HG03432 (cell line): ENCODE measurements around the gene CCT6B.

Source experiments
- ATAC-seq: cut with Tn5 transposase; IDR thresholded peaks from one replicate; pipeline ENCODE4 v1.9.1; 2021; ENCODE audit warnings: mild to moderate bottlenecking, moderate library complexity; ENCODE audit not compliant: unreplicated experiment

CCT6B gene

DNA sequence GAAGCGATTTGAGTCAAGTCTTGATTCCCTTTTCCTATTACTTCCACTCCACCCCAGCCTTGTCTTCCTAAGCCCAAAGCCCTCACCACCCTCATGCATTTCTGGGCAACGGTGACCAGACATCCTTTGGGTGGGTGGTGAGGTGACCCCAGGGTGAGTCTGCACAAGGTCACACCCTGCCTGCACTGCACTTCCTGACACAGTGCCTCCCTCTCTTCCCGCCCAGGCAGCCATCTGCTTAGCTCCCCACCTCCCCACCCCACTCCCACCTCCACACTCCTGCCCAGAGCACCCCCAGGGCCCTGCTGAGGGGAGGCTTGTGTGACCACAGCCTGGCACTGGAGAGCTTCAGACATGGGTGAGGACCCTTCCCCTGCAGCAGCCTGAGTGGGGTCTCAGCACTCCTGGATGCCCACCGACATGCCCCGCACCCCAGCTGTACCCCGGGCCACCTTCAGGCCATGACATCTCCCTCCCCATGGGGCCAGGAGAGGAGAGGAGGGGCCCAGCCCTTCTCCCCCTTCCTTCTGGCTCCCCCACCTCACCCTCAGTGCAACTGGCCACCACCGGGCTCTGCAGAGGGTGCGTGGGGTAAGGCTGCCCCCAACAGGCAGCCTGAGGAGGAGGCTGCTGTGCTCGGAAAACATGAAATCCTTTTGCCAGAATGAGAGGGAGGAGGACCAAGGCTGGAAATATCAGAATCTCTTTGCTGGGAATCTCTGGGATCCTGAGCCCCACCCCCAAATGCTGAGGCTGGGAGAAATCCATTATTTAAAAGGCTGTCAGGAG, 68.6 kb downstream of the CCT6B start:
- ATAC-seq, result no peak

DNA sequence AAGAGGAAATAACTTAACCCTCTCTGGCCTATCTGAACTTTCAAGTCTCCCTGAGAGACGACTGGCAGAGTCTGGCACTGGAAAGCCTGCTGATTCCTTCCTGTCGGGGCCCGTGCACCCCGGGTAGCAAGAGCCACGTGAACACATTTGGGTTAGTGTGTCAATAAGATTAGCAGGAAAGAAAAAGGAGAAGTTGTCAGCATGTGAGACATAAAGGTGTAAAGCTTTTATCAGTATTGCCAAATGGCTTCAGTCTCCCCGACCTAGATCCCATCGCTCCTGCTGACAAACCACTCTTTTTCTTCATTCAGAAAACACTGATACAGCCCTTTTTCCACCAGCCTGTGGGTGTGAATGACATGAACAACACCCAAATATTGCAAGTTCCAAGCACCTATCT, 74.4 kb downstream of the CCT6B start:
- ATAC-seq, result no peak

DNA sequence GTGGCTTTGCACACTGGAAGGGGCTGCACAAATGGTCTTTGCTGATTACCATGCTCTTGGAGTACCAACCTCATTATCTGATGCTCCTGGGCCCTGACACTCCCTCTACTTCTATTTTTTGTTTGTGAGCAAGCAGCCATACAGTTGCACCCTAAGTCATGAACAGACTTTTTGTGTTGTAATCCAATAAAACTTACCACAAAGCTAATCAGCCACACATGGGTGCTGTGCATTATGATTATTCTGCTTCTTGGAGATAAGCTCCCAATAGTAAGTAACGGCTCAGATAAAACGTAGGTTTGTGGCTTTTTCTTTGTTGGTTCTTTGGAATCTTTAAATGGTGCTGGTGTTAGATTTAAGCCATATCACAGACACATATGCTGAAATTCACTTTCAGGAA, 76.2 kb downstream of the CCT6B start:
- ATAC-seq, result no peak

DNA sequence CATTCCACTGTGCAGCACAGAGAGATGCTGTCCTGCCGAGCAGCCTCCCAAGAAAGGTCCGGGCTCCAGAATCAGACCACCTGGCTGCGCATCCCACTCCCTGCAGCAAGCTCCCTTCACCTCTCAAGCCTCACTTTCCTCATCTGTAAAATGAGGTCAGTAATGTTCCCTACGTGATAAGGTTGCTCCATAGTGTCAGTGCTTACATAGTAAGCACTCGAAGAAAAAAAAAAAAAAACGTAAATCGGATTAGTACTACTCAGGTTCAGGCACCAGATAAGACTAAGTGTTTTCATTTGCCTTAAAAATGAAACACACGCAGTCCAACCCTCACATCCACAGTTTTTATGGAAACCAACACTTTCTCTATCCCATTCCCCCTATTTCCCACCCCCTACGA, 76.7 kb downstream of the CCT6B start:
- no peak for ATAC-seq

DNA sequence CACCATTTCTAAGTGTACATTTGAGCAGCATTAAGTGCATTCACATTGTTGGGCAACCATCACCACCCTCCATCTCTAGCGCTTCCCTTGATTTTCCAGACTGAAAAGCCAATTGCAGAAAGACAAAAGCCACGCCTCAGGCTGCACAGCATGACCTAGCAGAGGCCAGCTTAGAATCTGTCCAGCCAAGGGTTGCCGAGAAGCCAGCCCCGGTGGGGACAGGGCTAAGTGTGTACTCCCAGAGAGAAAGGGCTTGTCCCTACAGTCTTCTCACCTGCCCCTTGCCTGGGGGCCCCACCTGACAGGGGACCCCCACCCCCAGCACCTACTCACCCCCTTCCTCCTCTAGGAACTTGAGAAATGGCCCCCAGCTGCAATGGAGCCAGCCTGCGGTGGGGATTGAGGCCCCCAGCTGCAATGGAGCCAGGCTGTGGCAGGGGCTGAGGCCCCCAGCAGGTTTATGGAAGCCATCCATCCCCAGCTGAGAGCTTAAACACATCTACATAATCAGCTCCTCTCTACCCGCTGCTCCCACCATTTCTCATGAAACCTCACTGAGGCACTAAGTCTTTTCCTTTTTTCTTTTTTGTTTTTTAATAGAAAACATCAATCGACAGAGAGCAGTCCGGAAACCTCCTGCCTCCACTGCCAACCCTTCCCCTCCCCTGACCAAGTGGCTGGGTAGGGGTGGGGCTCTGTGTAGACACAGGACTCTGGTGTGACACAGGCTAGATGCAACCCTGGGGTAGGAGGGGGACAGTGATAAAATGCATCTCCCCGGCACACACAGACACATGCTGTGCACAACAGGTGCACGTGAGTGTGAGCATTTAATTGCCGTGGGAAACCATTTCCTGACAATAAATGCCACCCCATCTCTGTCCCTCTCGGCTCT, 77.9 kb downstream of the CCT6B start:
- no peak for ATAC-seq

DNA sequence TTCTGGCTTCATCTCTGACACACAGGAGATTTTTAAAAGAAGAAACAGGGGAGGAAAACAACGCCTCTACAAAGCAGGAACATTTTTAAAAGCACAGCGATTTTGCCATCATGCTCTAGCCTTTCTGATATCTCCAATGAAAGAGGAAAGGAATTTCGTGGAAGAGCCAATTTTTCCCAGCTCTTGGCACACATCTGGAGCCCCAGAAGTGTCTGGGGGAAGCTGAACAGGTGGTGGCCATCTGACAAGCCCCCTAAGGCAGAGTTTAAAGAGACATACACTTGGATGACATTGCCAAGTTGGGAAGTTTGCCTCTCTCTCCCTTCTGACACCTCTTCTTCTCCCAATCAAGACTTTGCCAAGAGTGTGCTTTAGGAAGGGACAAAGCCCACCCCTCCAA, 82.1 kb downstream of the CCT6B start:
- ATAC-seq, result no peak
